Mucosa of descending colon (tissue), 3 donors: ENCODE measurements around the gene PDE6G. TPM values are rescaled to one million over a fixed set of nuclear protein-coding genes. Genes with fewer than 3 reads are reported as not detected.

Experiments used
- ATAC-seq: fragments of 200-7000 bp; cut with Tn5 transposase; one replicate; pipeline ENCODE4 v1.9.1; 2020; ENCODE audit warnings: mild to moderate bottlenecking, moderate library complexity
- DNase-seq, 3 donors: peaks; one replicate each; pipeline ENCODE4 v3.0.0-alpha.2; 2020
- H3K36me3 ChIP-seq: fragments of 200-600 bp; one replicate; pipeline ENCODE4 v1.8.0; 2021; ENCODE audit warnings: low read depth, mild to moderate bottlenecking
- H3K4me1 ChIP-seq: fragments of 200-600 bp; one replicate; pipeline ENCODE4 v1.8.0; 2021; ENCODE audit warnings: low read depth, mild to moderate bottlenecking
- H3K4me3 ChIP-seq: fragments of 200-600 bp; one replicate; pipeline ENCODE4 v1.8.0; 2021; ENCODE audit warnings: mild to moderate bottlenecking
- H3K9me3 ChIP-seq: fragments of 200-600 bp; one replicate; pipeline ENCODE4 v1.8.0; 2021; ENCODE audit warnings: mild to moderate bottlenecking
- intact Hi-C, 2 donors: fragments of 100-400 bp; cut with DNase I in 1 of 2; cut with micrococcal nuclease in 1 of 2; formaldehyde crosslinking; loops; one replicate each; pipeline versions ENCODE4 v1.11.0 to v1.11.1; 2022; cut with DNase I, micrococcal nuclease
- total RNA-seq, 3 donors: library from RNA; stranded (reverse); fragmentation: NEBNext Ultra II Directional in 2 of 3; extraction: Animal tissue kit (Norgen Biotek cat#: 25700) in 2 of 3; gene quantifications; one replicate each; pipeline versions ENCODE4 v1.2.1 to v1.2.4, GENCODE V29; 2021 to 2023
- TF ChIP-seq, protein P1 (sequence below): fragments of 200-600 bp; IDR thresholded peaks from one replicate; pipeline ENCODE4 v1.8.0; 2022; ENCODE audit warnings: antibody characterized with exemption, mild to moderate bottlenecking
- donor health status: DM: no; HTN: no; CAD: no; lungs with moderate emphysema.
- donor health status: DM: no; HTN: no; CAD: no.
- donor health status: DM: no; HTN: yes; CAD: no.

PDE6G gene
- total RNA-seq, 3 donors from 2014 or later, result 0.39 to 1.2 TPM; not detected in 1

- H3K4me3 ChIP-seq, result no peak overlapping the region
- TF ChIP-seq, protein P1, sequence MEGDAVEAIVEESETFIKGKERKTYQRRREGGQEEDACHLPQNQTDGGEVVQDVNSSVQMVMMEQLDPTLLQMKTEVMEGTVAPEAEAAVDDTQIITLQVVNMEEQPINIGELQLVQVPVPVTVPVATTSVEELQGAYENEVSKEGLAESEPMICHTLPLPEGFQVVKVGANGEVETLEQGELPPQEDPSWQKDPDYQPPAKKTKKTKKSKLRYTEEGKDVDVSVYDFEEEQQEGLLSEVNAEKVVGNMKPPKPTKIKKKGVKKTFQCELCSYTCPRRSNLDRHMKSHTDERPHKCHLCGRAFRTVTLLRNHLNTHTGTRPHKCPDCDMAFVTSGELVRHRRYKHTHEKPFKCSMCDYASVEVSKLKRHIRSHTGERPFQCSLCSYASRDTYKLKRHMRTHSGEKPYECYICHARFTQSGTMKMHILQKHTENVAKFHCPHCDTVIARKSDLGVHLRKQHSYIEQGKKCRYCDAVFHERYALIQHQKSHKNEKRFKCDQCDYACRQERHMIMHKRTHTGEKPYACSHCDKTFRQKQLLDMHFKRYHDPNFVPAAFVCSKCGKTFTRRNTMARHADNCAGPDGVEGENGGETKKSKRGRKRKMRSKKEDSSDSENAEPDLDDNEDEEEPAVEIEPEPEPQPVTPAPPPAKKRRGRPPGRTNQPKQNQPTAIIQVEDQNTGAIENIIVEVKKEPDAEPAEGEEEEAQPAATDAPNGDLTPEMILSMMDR, result no peak
- DNase-seq, result no peak
- H3K36me3 ChIP-seq, result no peaks in the 10 kb centered on the region
- intact Hi-C loops, result no loop called here
- no peaks in the 10 kb centered on the region for H3K9me3 ChIP-seq
- no peak for ATAC-seq
- H3K4me1 ChIP-seq, result peaks cover 2% of the 10 kb centered on the region
These were observed 16.6 kb upstream of the PDE6G start for GRCh38 chr17:81672954-81673353.

DNA sequence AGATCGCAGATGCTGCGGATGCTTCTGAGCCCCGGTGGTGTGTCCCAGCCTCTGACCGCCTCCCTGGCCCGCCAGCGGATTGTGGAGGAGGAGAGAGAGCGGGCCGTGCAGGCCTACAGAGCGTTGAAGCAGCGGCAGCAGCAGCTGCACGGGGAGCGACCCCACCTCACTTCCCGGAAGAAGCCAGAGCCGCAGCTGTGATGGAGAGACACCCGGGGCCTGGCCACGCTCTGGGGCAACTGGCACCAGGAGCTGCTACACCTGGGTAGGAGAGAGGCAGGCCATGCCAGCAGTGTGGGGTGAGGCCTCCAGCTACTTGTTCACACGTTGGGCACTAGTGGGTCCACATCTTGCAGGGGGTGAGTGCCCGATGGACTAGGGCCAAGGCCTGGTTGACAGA lies 16.2 kb upstream of the PDE6G start:
- intact Hi-C loops, result no loop called here
- no peak for DNase-seq
- peak; percentile 7 for ATAC-seq
- peaks cover 6% of the 10 kb centered on the region for H3K4me1 ChIP-seq
- H3K36me3 ChIP-seq, result no peaks in the 10 kb centered on the region
- TF ChIP-seq, protein P1, result no peak
- no peaks in the 10 kb centered on the region for H3K9me3 ChIP-seq
- no peak overlapping the region for H3K4me3 ChIP-seq

DNA sequence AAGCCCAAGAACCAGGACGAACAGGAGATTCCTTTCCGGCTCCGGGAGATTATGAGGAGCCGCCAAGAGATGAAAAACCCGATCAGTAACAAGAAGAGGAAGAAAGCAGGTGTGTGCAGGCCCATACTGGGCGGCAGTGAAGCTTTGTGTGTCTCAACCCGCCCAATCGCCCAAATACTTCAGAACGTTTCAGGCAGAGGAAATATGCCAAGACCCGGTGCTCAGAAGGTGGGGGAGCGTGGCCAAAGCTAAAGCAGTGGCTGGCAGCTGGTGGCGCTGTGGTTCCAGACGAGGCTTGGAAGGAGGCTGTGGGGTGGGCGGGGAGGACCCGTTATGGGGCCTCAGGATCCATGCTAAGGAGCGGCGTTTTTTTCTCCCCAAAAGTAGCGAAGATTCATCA lies 11.4 kb upstream of the PDE6G start:
- no peak for DNase-seq
- ATAC-seq, result no peak
- intact Hi-C loops, result no loop called here

DNA sequence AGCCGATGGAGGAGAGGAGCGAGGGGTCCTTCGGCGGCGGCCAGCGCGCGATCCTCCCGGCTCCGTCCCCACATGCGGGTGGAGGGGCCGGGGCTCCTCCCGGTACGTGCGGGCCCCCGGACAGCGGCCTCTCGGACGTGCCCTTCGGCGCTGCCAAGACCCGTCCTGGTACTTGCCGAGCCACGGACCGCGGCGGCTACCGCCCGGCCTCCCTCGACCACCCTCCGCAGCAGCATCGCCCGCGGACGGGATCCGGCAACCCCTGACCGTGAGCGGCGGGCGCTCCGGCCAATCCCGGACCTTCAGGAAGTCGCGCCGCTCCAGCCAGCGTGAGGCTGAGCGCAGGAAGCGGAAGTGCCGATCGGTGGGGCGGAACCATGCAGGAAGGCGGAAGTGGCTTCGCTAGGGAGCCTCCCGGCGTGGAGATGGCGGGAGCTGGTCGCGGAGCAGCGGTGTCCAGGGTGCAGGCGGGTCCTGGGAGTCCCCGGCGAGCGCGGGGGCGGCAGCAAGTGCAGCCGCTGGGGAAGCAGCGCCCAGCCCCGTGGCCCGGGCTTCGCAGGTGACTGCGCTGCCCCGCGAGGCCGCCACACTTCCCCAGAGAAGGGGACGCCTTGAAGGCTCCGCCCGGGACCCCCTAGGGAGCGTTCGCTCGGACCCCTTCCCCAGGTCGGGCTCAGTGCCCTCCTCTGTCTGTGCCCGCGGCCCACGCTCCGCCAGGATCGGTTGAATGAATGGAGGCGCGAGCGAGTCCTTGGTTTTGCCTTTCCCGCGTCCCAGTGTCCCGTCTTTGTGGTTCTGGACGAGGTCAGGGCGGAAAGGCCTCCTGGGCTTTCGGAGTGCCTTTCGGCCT lies 10.2 kb upstream of the PDE6G start, which contains the start of the genes CCDC137 and OXLD1:
TSS of gene CCDC137 (plus strand) at position 396 of the 850 bp plus-strand sequence. CDS start at position 426, 30 bp downstream.
TSS of gene OXLD1 (minus strand) at position 264 of the 850 bp plus-strand sequence. CDS start at position 236, 28 bp downstream.
- TF ChIP-seq, protein P1, result no peak
- ATAC-seq, result peak; percentile 99
- intact Hi-C loops, result no loop called here

More for the DNA sequence above, 11.4 kb upstream of the PDE6G start:
- Histone ChIP-seq H3K9me3 (no peaks in the 10 kb centered on the region), H3K4me3 (no peak overlapping the region), H3K36me3 (no peaks in the 10 kb centered on the region), H3K4me1 (peaks cover 17% of the 10 kb centered on the region)
- TF ChIP-seq, protein P1, result no peak

DNA sequence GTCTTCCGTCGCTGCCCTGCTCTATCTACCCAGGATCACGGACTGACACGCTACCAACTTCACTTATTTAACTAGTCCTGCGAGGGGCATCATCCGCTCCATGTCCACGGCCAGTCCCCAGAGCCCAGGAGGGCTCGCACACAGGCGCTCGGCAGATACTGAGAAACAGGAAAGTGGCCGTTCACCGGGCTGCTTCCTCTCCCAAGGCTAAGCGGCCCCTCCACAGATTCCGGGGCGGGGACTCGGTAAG lies 9.7 kb upstream of the PDE6G start:
- DNase-seq, result peak in 1 of 3 donors; percentile 26
- Histone ChIP-seq H3K36me3 (no peaks in the 10 kb centered on the region), H3K9me3 (no peaks in the 10 kb centered on the region), H3K4me1 (peaks cover 17% of the 10 kb centered on the region), H3K4me3 (peak overlapping the region; percentile 96)
- peak; percentile 43 for ATAC-seq
- intact Hi-C loops, result no loop called here
- TF ChIP-seq, protein P1, result no peak

More for the DNA sequence above, 10.2 kb upstream of the PDE6G start, which contains the start of the genes CCDC137 and OXLD1:
- Histone ChIP-seq H3K36me3 (no peaks in the 10 kb centered on the region), H3K4me1 (peaks cover 17% of the 10 kb centered on the region), H3K9me3 (no peaks in the 10 kb centered on the region), H3K4me3 (peak within 1 kb of the TSS; percentile 96)
- DNase-seq, result peak; percentile 97 to 98 (median 97)
